ENCODE results near the gene TSPAN4.

Gene TSPAN4

GRCh38 chr11:877565-877964 is 34.9 kb downstream of the TSPAN4 start:
- in situ Hi-C loops (cut with HindIII; ENCODE audit: low pct_ligation_motif_present, low sequenced_read_pairs) = no loop called here
- no peak for TF ChIP-seq CTCF (IDR thresholded peaks at IDR 0.05; ENCODE audit: low read depth, low read length, missing control alignments)
- DNase-seq = no peak
- H3K36me3 ChIP-seq (replicated peaks) = no peaks in the 10 kb centered on the region
- no peak overlapping the region for H3K4me3 ChIP-seq (ENCODE audit: low read depth, low read length)
- H3K27ac ChIP-seq = no peak overlapping the region
- no peaks in the 10 kb centered on the region for H3K27me3 ChIP-seq (replicated peaks)

GRCh38 chr11:880447-880846 is 37.8 kb downstream of the TSPAN4 start:
- peak; percentile 24 for TF ChIP-seq CTCF (IDR thresholded peaks at IDR 0.05; ENCODE audit: low read depth, low read length, missing control alignments)
- DNase-seq = no peak
- Histone ChIP-seq H3K4me3 (ENCODE audit: low read depth, low read length) (no peak overlapping the region), H3K27ac (no peak overlapping the region), H3K27me3 (replicated peaks) (no peaks in the 10 kb centered on the region), H3K36me3 (replicated peaks) (no peaks in the 10 kb centered on the region)
- in situ Hi-C loops (cut with HindIII; ENCODE audit: low pct_ligation_motif_present, low sequenced_read_pairs) = no loop called here

GRCh38 chr11:882596-882995 is 39.9 kb downstream of the TSPAN4 start:
- no peak for TF ChIP-seq CTCF (IDR thresholded peaks at IDR 0.05; ENCODE audit: low read depth, low read length, missing control alignments)
- DNase-seq = no peak
- Histone ChIP-seq H3K36me3 (replicated peaks) (no peaks in the 10 kb centered on the region), H3K27ac (no peak overlapping the region), H3K4me3 (ENCODE audit: low read depth, low read length) (no peak overlapping the region), H3K27me3 (replicated peaks) (no peaks in the 10 kb centered on the region)
- in situ Hi-C loops (cut with HindIII; ENCODE audit: low pct_ligation_motif_present, low sequenced_read_pairs) = no loop called here

- no peak for TF ChIP-seq CTCF (IDR thresholded peaks at IDR 0.05; ENCODE audit: low read depth, low read length, missing control alignments)
- Histone ChIP-seq H3K36me3 (replicated peaks) (no peaks in the 10 kb centered on the region), H3K4me3 (ENCODE audit: low read depth, low read length) (no peak overlapping the region), H3K27ac (no peak overlapping the region), H3K27me3 (replicated peaks) (no peaks in the 10 kb centered on the region)
- no peak for DNase-seq
- in situ Hi-C loops (cut with HindIII; ENCODE audit: low pct_ligation_motif_present, low sequenced_read_pairs) = no loop called here
Measured at GRCh38 chr11:883527-883926, 40.9 kb downstream of the TSPAN4 start.

GRCh38 chr11:884578-885070 is 42.0 kb downstream of the TSPAN4 start:
- TF ChIP-seq CTCF (IDR thresholded peaks at IDR 0.05; ENCODE audit: low read depth, low read length, missing control alignments) = no peak
- H3K36me3 ChIP-seq (replicated peaks) = no peaks in the 10 kb centered on the region
- H3K4me3 ChIP-seq (ENCODE audit: low read depth, low read length) = no peak overlapping the region
- H3K27me3 ChIP-seq (replicated peaks) = no peaks in the 10 kb centered on the region
- H3K27ac ChIP-seq = no peak overlapping the region
- in situ Hi-C loops (cut with HindIII; ENCODE audit: low pct_ligation_motif_present, low sequenced_read_pairs) = no loop called here
- DNase-seq = no peak

- no peak for DNase-seq
- Histone ChIP-seq H3K36me3 (replicated peaks) (no peaks in the 10 kb centered on the region), H3K27me3 (replicated peaks) (no peaks in the 10 kb centered on the region), H3K4me3 (ENCODE audit: low read depth, low read length) (no peak overlapping the region), H3K27ac (no peak overlapping the region)
- TF ChIP-seq CTCF (IDR thresholded peaks at IDR 0.05; ENCODE audit: low read depth, low read length, missing control alignments) = no peak
- in situ Hi-C loops (cut with HindIII; ENCODE audit: low pct_ligation_motif_present, low sequenced_read_pairs) = no loop called here
Measured at GRCh38 chr11:886568-886967, 43.9 kb downstream of the TSPAN4 start.
